GM13976 (cell line): Measurements from ENCODE around the gene MYOF.

Experiments used
- DNase-seq: peaks from one replicate; pipeline ENCODE4 v3.0.0; 2012; ENCODE audit warnings: low spot score
- in situ Hi-C: fragments of 300-500 bp; cut with MboI; formaldehyde crosslinking; loops from one replicate; pipeline ENCODE4 v1.12.0; 2022; ENCODE audit warnings: low sequenced_read_pairs, mixed read lengths, inconsistent platforms; ENCODE audit not compliant: unreplicated experiment
- TF ChIP-seq, protein P1 (sequence below): IDR thresholded peaks from 2 replicates; pipeline ENCODE4 v1.5.1; 2012; ENCODE audit warnings: borderline replicate concordance, mild to moderate bottlenecking; ENCODE audit not compliant: insufficient read depth; ENCODE audit errors: extremely low read depth, missing control alignments, control extremely low read depth

Gene MYOF

DNA sequence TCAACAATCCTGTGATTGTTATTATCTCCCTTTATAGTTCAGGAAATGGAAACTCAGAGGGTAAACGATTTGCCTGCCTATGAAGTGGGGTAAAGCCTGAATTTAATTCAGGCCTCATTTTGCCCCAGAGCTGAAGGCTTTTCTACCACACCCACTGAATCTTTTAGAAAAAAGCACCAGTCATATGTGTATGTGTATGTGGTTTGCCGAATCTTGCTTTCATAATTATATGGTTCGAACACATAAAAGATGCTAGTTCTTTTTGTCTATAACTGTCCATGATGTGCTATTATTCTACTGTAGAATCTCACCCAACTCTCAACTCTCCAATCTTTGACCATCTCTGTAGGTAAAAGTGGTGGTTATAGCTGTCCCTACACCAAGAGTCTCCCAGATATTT, 83.6 kb downstream of the MYOF start:
- in situ Hi-C loops = no loop called here
- no peak for DNase-seq
- TF ChIP-seq, protein P1, sequence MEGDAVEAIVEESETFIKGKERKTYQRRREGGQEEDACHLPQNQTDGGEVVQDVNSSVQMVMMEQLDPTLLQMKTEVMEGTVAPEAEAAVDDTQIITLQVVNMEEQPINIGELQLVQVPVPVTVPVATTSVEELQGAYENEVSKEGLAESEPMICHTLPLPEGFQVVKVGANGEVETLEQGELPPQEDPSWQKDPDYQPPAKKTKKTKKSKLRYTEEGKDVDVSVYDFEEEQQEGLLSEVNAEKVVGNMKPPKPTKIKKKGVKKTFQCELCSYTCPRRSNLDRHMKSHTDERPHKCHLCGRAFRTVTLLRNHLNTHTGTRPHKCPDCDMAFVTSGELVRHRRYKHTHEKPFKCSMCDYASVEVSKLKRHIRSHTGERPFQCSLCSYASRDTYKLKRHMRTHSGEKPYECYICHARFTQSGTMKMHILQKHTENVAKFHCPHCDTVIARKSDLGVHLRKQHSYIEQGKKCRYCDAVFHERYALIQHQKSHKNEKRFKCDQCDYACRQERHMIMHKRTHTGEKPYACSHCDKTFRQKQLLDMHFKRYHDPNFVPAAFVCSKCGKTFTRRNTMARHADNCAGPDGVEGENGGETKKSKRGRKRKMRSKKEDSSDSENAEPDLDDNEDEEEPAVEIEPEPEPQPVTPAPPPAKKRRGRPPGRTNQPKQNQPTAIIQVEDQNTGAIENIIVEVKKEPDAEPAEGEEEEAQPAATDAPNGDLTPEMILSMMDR = no peak

DNA sequence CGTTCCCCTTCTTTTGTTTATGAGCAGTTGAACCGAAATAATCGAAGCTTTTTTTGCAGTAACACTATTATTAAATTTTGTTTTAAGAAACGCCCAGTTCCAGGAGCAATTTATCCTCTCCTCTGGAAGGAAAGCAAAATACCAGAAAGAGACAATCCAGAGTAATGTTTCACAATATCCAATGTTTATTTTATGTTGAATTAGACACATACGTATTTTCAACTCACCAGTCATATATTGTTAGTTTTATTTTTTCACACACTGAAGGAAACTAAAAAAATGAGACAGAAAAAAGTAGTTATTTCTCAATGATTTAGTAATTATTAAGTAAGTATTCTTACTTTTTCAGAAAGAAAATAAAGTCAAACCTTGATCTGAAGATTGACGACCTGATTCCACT, 85.1 kb downstream of the MYOF start:
- no peak for DNase-seq
- in situ Hi-C loops = no loop called here
- TF ChIP-seq, protein P1 = no peak

DNA sequence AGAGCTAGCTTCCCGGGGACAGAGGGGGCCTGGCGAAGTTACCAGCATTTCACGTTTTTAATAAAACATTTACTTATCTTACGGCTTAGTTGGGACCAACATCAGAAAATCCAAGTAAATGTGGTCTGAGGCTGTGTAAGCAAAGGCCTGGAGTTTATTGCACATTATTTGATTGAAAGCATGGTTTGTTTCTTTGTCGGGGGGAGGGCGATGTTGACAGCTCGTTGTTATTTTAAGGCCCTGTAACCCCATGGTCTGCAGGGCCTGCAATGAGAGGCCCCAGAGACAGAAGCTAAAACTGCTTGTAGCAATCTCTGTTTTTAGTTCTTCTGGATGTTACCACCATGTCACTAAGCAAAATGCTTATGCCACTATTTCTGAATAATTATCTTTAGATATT, 88.9 kb downstream of the MYOF start:
- no peak for DNase-seq
- TF ChIP-seq, protein P1 = no peak
- in situ Hi-C loops = no loop called here

DNA sequence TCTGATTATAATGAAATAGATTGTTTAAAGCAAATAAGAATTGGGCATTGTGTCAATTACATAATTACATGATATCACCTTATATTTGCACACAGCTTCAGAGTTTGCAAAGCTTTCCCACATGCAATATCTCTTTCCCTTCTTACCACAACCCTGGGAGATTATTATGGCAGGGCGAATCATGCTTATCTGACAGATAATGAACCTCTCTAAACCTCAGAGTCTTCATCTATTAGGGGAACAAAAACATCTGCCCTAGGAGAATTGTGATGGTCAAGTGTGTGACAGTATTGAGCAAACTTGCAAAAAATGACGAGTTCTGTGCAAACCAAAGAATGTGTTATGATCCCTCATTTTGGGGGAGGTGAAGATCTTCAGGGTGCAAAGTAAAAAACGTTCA, 90.0 kb downstream of the MYOF start:
- TF ChIP-seq, protein P1 = no peak
- DNase-seq = no peak
- in situ Hi-C loops = no loop called here

DNA sequence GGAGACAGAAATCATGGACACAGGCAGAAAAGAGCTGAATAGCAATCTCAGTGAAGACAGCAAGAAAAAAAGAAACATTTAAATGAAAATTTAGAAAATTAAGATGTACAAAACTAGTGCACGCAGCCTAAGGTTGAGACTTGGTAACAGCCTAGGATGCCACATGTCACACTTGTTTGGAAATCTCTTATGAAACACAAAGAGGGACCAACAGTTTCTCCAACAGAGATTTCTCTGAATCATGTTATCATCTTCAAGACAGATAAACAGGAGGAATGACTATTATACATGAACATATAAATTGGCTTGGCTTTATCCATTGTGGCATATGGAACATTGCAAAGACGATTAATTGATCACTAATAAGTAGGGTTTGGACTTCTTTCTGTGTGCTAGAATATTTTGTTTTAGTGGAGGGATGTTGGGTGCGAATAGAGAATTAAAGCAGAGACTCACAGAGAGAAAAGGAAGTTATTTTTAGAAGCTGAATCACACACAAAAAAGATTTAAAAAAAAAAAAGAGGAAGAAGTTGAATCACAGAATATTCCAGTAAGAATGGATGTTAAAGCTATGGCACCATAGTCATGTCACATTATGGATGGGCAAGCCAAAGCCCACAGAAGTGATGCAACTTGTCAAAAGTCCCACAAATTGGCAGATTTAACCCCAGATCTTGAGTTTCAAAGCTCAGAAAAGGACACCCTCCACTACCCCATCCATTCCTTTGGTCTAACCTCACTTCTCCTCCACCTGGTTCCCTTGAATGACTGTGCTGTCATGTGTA, 91.6 kb downstream of the MYOF start:
- TF ChIP-seq, protein P1 = no peak
- no peak for DNase-seq
- in situ Hi-C loops = no loop called here

DNA sequence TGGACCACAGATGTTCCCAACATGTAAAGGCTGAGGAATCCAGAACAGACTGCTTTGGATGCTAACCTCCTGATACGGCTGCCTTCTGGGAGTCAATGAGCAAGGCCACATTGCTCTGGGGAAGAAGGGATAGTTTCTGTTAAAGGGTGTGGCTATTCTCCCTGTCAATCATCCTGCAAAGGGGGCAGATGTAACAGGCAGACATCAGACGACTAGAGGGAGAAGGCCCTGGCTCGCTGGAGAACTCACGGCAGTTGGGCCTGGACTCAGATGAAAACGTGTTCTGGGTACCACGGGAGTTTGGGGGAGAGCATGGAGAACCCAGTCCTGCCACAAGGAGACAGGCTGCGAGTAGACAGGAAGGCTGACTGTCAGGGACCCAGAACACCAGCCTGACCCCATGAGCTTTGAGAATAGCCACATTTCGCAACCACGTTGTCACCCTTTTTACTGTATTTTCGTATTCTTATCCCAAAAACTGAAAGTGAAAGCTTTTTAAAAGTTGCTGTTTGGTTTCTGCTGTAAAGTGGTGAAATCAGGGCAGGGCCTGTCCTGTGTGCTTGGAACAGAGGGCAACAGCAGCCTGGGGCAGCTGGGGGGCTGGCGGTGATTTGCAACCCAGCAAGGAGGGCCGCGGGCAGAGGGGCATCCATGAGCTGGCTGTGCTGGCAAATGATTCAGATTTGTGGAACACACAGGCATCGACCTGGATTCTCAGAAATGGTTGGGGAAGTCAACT, 95.3 kb downstream of the MYOF start:
- in situ Hi-C loops = loop anchor here (10.0 kb wide), 1 partner anchor 98 kb away; the partner anchor contains the start of gene MYOF
- TF ChIP-seq, protein P1 = no peak
- DNase-seq = peak; percentile 24
